GM11168 (cell line): Measurements from ENCODE around the gene SH2D6.

Experiments used
- in situ Hi-C: fragments of 300-500 bp; cut with MboI; formaldehyde crosslinking; loops from one replicate; pipeline ENCODE4 v1.12.0; 2022; ENCODE audit warnings: low sequenced_read_pairs; ENCODE audit not compliant: unreplicated experiment

Gene SH2D6

GRCh38 chr2:85420536-85421259, 2.2 kb downstream of the SH2D6 start:
- in situ Hi-C loops, result no loop called here

- in situ Hi-C loops, result no loop called here
Measured at GRCh38 chr2:85421260-85422071, 3.0 kb downstream of the SH2D6 start.

DNA sequence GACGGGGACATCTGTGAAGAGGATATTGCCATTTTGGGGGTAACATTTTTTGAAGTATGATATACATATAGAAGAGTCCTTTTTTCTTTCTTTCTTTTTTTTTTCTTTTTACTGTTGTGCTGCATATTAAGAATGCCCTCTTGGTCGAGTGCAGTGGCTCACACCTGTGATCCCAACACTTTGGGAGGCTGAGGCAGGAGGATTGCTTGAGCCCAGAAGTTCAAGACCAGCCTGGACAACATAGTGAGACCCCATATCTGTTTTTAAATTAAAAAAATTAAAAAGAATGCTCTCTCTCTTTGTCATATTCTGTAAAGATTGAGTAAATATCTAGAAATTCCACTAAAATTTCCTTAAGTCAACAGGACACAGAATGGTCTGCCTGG, 3.6 kb downstream of the SH2D6 start:
- in situ Hi-C loops, result no loop called here

DNA sequence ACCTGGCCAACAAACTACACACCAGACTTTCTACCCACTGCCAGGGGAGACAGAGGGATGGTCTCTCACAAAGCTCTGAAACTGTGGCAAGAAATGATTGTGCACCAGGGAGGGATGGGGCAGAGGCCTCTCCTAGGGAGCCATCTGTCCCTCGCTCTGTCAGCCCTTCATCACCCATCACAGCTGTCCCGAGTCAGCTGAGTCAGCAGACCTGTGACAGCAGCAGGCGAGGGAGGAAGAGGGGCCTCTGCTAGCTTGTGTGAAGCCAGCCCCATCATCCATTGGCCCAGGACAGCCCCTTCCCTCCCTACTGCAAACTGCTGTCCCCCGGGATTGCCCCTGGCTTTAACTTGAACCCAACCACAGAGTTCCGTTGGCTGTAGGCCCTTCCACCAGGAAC, 5.0 kb downstream of the SH2D6 start:
- in situ Hi-C loops, result no loop called here

GRCh38 chr2:85425588-85425987, 7.1 kb downstream of the SH2D6 start:
- in situ Hi-C loops, result no loop called here

DNA sequence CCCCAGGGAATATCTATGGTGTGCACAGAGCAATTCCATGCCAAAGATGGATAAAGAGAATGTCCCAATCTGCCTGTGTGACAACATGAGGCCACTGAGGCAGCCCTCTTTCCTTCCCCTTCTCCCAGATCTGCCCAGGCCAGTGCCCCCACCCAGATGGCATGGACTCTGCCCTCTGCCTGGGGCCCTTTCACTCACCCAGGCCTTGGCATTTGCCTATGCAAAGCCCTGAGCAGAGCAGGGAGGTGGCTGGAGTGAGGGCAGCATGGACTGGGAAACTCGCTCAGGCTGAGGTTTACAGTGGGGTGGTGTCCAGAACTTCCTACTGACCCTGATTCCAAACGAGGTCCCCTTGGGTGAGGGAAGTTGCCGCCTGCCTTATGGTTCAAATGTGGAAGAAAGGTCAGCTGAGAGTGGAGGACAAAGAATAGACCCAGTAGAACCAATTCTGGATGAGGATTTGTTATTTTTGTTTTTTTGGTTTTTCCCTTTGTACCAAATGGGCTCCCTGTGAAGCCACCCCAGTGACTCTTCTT, 8.9 kb downstream of the SH2D6 start:
- in situ Hi-C loops, result no loop called here

DNA sequence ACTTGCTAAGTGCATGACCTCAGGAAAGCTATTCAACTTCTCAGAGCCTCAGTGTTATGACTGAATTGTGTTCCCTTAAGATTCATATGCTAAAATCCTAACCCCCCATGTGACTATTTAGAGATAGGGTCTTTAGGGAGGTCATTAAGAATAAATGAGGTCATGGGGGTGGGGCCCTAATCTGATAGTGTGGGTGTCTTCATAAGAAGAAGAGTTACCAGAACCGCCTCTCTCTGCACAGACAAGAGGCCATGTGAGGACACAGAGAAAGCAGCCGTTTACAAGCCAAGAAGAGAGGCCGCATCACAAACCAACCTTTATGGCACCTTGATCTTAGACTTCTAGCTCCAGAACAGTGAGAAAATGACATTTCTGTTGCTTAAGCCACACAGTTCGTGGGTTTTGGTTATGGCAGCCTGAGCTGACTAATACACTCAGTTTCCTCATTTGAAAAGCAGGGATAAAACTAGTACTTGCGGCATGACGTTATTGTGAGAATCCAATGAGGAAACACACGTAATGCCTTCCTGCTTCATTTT, 9.9 kb downstream of the SH2D6 start:
- in situ Hi-C loops, result no loop called here

GRCh38 chr2:85429213-85429923, 10.9 kb downstream of the SH2D6 start:
- in situ Hi-C loops, result no loop called here

GRCh38 chr2:85429924-85430289, 11.4 kb downstream of the SH2D6 start:
- in situ Hi-C loops, result no loop called here

- in situ Hi-C loops, result no loop called here
Measured at GRCh38 chr2:85430752-85431569, 12.4 kb downstream of the SH2D6 start.

- in situ Hi-C loops, result no loop called here
Measured at GRCh38 chr2:85431570-85432205, 13.2 kb downstream of the SH2D6 start.

DNA sequence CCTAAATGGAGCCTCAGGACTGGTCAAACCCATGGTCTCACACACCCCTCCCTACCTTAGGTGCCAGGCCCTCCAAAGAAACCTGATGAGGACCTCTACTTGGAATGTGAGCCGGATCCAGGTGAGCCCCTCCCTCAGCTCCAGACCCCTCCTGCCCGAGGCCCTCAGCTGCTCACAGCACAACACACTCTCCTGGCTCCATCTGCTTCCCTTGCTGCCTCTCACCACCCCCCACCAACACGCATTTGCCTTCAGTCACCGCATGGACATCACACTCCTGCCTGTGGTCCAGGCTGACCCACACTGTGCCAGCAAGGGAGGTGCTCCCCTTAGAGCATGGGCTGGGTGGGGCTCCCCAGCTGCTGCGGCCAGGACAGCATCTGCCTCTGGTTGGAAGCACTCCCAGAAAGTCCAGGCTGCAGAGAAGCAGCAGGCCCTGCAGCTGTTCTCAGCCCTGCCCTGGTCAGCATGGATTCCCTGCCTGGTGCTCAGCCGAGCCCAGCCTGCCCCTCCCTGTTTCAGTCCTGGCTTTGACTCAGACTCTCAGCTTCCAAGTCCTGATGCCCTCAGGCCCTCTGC, 15.1 kb downstream of the SH2D6 start:
- in situ Hi-C loops, result no loop called here

- in situ Hi-C loops, result no loop called here
Measured at GRCh38 chr2:85434696-85435095, 16.2 kb downstream of the SH2D6 start.

GRCh38 chr2:85435220-85435958, 16.9 kb downstream of the SH2D6 start:
- in situ Hi-C loops, result no loop called here

DNA sequence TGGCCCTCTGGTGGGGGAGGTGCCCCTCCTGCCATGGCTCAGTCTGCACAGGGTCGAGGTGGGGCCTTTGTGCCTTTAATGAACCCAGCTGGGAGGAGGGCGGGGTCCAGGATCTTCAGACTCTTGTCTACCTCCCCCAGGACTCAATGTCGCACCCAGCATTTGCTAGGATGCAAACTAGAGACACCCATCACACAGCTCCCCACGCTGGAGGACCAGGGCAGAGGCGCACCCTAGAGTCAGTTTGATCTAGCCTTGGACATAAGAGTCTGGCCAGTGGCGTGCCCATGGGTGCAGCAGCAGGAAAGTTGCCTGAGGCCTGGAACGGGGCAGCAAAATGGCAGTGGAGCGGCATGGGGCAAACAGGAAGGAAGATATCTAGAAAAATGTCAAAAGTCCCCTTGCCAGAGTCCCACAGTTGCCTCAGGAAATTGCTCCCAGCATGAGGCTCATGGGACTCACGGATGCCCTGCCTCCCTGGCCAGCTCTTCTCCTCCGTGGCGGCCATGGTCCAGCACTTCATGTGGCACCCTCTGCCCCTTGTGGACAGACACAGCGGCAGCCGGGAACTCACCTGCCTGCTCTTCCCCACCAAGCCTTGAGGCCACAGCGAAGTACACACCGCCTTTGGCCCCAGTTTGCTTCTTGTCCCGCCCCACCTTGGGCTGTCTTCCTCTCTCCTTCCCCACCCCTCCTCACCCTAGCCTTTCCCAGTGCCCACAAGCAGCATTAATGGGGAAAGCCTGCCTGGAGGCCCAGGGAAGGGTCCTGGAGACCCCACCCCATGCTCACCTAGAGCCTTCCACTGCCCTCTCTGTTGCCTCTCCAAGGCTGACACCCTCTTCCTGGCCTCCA, 17.7 kb downstream of the SH2D6 start:
- in situ Hi-C loops, result no loop called here

DNA sequence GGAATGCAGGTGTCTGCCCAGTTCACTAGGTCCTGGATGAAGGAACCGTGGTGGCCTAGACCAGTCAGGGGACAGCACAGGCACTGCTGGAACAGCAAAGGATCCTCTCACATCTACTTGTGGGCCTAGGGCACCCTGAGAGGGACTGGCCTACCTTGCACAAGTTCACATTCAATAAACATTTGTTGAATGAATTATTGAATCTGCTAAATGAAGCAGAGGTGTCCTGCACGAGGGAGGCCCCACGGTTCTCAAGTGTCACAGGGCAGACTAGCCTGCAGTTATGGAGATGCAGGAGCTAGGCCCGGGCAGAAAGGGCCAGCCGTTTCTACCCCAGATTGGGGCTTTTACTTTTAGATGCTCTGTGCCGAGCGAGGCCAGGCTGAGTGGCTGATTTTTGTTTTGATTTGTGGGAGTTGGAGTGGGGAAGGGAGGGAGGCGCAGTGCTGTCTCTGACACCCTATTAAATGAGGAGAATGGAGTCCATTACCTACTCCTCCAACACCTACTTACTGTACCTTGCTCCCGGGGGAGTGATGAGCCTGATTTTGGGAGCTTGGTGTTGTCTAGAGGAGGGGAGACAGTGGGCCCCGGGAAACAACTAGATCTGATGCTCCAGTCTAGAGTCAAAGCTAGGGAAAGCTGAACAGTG, 18.4 kb downstream of the SH2D6 start:
- in situ Hi-C loops, result no loop called here
